B cell (primary cell): ENCODE data around the gene CORO2B. TPM values are rescaled to one million over a fixed set of nuclear protein-coding genes. Genes with fewer than 3 reads are reported as not detected.

Source experiments
- ATAC-seq: fragments of 200-7000 bp; cut with Tn5 transposase; one replicate; pipeline ENCODE4 v1.10.0; 2021; ENCODE audit warnings: low read depth, mild to moderate bottlenecking, moderate number of reproducible peaks, moderate library complexity
- CTCF ChIA-PET: fragments of 350-600 bp; sonication (Branson Sonifier 250); formaldehyde crosslinking; loops from one replicate; lab custom pipeline; 2021; ENCODE audit warnings: antibody characterized with exemption, inconsistent platforms; lab: Charles Lee
- POLR2A ChIA-PET: fragments of 350-600 bp; sonication (Branson Sonifier 250); formaldehyde crosslinking; loops from one replicate; lab custom pipeline; 2021; ENCODE audit warnings: antibody characterized with exemption; lab: Charles Lee
- DNase-seq: peaks from one replicate; pipeline ENCODE4 v3.0.0; 2013
- H2AFZ ChIP-seq: 2 replicates; pipeline ENCODE4 v1.6.1; 2012; ENCODE audit warnings: mild to moderate bottlenecking, low read depth, low read length; ENCODE audit not compliant: insufficient read depth, poor library complexity, severe bottlenecking
- H3K27ac ChIP-seq, 2 donors: 1 replicate in 1 of 2; 2 replicates in 1 of 2; pipeline ENCODE4 v1.5.1; 2012 to 2013; ENCODE audit warnings: low read length in 2 of 2, mild to moderate bottlenecking in 2 of 2, moderate library complexity in 1 of 2
- H3K27me3 ChIP-seq, 4 experiments: fragments of 200-600 bp in 1 of 4; sonication (generic) in 1 of 4; replicated peaks in 1 of 4; 1 replicate in 2 of 4; 2 replicates in 2 of 4; pipeline versions ENCODE4 v1.6.1 to v1.7.0; 2013 to 2016; ENCODE audit warnings: low read length in 3 of 4, mild to moderate bottlenecking in 2 of 4, mixed read lengths in 1 of 4, moderate library complexity in 1 of 4; ENCODE audit not compliant: insufficient read depth in 4 of 4, control insufficient read depth in 3 of 4; ENCODE audit errors: control extremely low read depth in 1 of 4
- H3K36me3 ChIP-seq, 2 experiments: replicated peaks in 1 of 2; 1 replicate in 1 of 2; 2 replicates in 1 of 2; pipeline versions ENCODE4 v1.6.1 to v1.7.1; 2013; ENCODE audit warnings: low read length in 1 of 2; ENCODE audit not compliant: insufficient read depth in 2 of 2, control insufficient read depth in 1 of 2; ENCODE audit errors: control extremely low read depth in 1 of 2, extremely low read depth in 1 of 2
- H3K4me1 ChIP-seq, 2 donors: fragments of 200-600 bp in 1 of 2; sonication (generic) in 1 of 2; 1 replicate in 1 of 2; 2 replicates in 1 of 2; pipeline versions ENCODE4 v1.5.1 to v1.6.1; 2013 to 2017; ENCODE audit warnings: low read length in 2 of 2; ENCODE audit not compliant: control insufficient read depth in 2 of 2, insufficient read depth in 2 of 2
- H3K4me2 ChIP-seq: replicated peaks from 2 replicates; pipeline ENCODE3; 2012; ENCODE audit warnings: mild to moderate bottlenecking, low read depth, low read length; ENCODE audit not compliant: poor library complexity, severe bottlenecking
- H3K4me3 ChIP-seq, 5 experiments: fragments of 200-600 bp in 1 of 5; sonication (generic) in 1 of 5; 1 replicate in 3 of 5; 2 replicates in 2 of 5; pipeline versions ENCODE4 v1.5.1 to v1.7.0; 2011 to 2016; ENCODE audit warnings: low read length in 4 of 5, mild to moderate bottlenecking in 4 of 5, low read depth in 2 of 5, control low read depth in 1 of 5, moderate library complexity in 1 of 5; ENCODE audit not compliant: insufficient read depth in 1 of 5; ENCODE audit errors: control extremely low read depth in 1 of 5, extremely low read depth in 1 of 5
- H3K79me2 ChIP-seq: fragments of 200-600 bp; sonication (generic); one replicate; pipeline ENCODE4 v1.6.0; 2016; ENCODE audit warnings: low read length; ENCODE audit not compliant: control insufficient read depth, insufficient read depth
- H3K9ac ChIP-seq: fragments of 200-600 bp; sonication (generic); 2 replicates; pipeline ENCODE4 v1.6.1; 2017; ENCODE audit warnings: mild to moderate bottlenecking, low read length, moderate library complexity
- H3K9me3 ChIP-seq, 3 donors: one replicate each; pipeline versions ENCODE4 v1.6.1 to v1.7.1; 2013; ENCODE audit warnings: low read length in 2 of 3; ENCODE audit not compliant: control insufficient read depth in 2 of 3, insufficient read depth in 1 of 3; ENCODE audit errors: control extremely low read depth in 1 of 3
- H4K20me1 ChIP-seq: 2 replicates; pipeline ENCODE4 v1.6.0; 2012; ENCODE audit warnings: mild to moderate bottlenecking, low read length; ENCODE audit not compliant: insufficient read depth, control insufficient read depth, poor library complexity, severe bottlenecking
- H3K27ac Mint-ChIP-seq: one replicate; pipeline ENCODE4 v1.8.0; 2021; ENCODE audit warnings: mixed read lengths
- H3K27me3 Mint-ChIP-seq: one replicate; pipeline ENCODE4 v1.8.0; 2021; ENCODE audit warnings: mixed read lengths
- H3K4me1 Mint-ChIP-seq: one replicate; pipeline ENCODE4 v1.8.0; 2021; ENCODE audit warnings: mixed read lengths
- H3K4me3 Mint-ChIP-seq: one replicate; pipeline ENCODE4 v1.8.0; 2021; ENCODE audit warnings: mixed read lengths
- H3K9me3 Mint-ChIP-seq: one replicate; pipeline ENCODE4 v1.8.0; 2022; ENCODE audit warnings: mixed read lengths; ENCODE audit not compliant: insufficient read depth
- CTCF ChIP-seq: fragments of 200-600 bp; IDR thresholded peaks from one replicate; pipeline ENCODE4 v1.8.0; 2022; ENCODE audit warnings: antibody characterized with exemption, mild to moderate bottlenecking
- EZH2 ChIP-seq: IDR thresholded peaks from 2 replicates; pipeline ENCODE4 v1.6.1; 2012; ENCODE audit warnings: borderline replicate concordance, low read depth, mild to moderate bottlenecking, moderate library complexity, low read length; ENCODE audit not compliant: insufficient read depth, poor library complexity, severe bottlenecking
- WGBS: methylation state at CpG from one replicate; pipeline ENCODE4 v1.1.5; 2013; ENCODE audit warnings: missing lambda C conversion rate; ENCODE audit not compliant: insufficient coverage; 5-methylcytosine and 5-hydroxymethylcytosine counted together
- intact Hi-C: fragments of 100-400 bp; cut with micrococcal nuclease; formaldehyde crosslinking; loops from one replicate; pipeline ENCODE4 v1.10.0; 2022
- polyA plus RNA-seq: library from polyadenylated mRNA; depleted of rRNA; stranded (reverse); fragments of >200 nt; gene quantifications from 2 replicates; pipeline ENCODE4 v1.2.3, GENCODE V29; 2012
- total RNA-seq, 2 donors: library from RNA; stranded (reverse); fragments of 120-200 nt in 1 of 2; gene quantifications; 1 replicate in 1 of 2; 2 replicates in 1 of 2; pipeline versions ENCODE4 v1.2.3 to v1.2.4, GENCODE V29; 2013 to 2022

The CORO2B gene
- total and polyA plus RNA-seq, 2 donors (not counting 1 experiment from before 2014, with no cell fraction given): 9.5 to 11.3 TPM

GRCh38 chr15:68687136-68687735 lies 108.4 kb downstream of the CORO2B start:
- H4K20me1 ChIP-seq: no peaks in the 10 kb centered on the region
- H3K4me2 ChIP-seq: no peak overlapping the region
- H3K36me3 ChIP-seq: no peaks in the 10 kb centered on the region
- Mint-ChIP-seq H3K9me3 (no peaks in the 10 kb centered on the region), H3K27ac (no peak overlapping the region), H3K27me3 (peaks cover 8% of the 10 kb centered on the region), H3K4me3 (no peak overlapping the region), H3K4me1 (no peaks in the 10 kb centered on the region)
- H3K4me1 ChIP-seq: no peaks in the 10 kb centered on the region
- 93% methylated on average over 3 of the region's 8 CpGs for WGBS
- H3K27ac ChIP-seq: no peak overlapping the region
- H3K4me3 ChIP-seq: no peak overlapping the region
- DNase-seq (no peak), ATAC-seq (no peak)
- H2AFZ ChIP-seq: no peak overlapping the region
- ChIA-PET CTCF (no interaction called here), POLR2A (no interaction called here)
- no peaks in the 10 kb centered on the region for H3K27me3 ChIP-seq
- H3K79me2 ChIP-seq: no peaks in the 10 kb centered on the region
- TF ChIP-seq EZH2: no peak
- no peak for TF ChIP-seq CTCF
- H3K9ac ChIP-seq: no peak overlapping the region
- H3K9me3 ChIP-seq: no peaks in the 10 kb centered on the region
- intact Hi-C loops: no loop called here

- Histone ChIP-seq H4K20me1 (no peaks in the 10 kb centered on the region), H3K4me2 (no peak overlapping the region), H3K79me2 (no peaks in the 10 kb centered on the region), H3K27me3 (no peaks in the 10 kb centered on the region), H3K9me3 (no peaks in the 10 kb centered on the region), H3K36me3 (no peaks in the 10 kb centered on the region), H3K4me1 (no peaks in the 10 kb centered on the region), H3K27ac (no peak overlapping the region), H2AFZ (no peak overlapping the region), H3K9ac (no peak overlapping the region), H3K4me3 (no peak overlapping the region)
- Mint-ChIP-seq H3K9me3 (no peaks in the 10 kb centered on the region), H3K4me3 (no peak overlapping the region), H3K4me1 (no peaks in the 10 kb centered on the region), H3K27me3 (peaks cover 8% of the 10 kb centered on the region), H3K27ac (no peak overlapping the region)
- DNase-seq (no peak), ATAC-seq (no peak)
- ChIA-PET CTCF (interaction anchor here (3.9 kb wide), 1 partner anchor 18 kb away, joined by 17 read pairs; no protein-coding TSS in a partner anchor), POLR2A (no interaction called here)
- 94% methylated on average over 6 of the region's 6 CpGs for WGBS
- no peak for TF ChIP-seq EZH2
- no peak for TF ChIP-seq CTCF
- intact Hi-C loops: no loop called here
Measured at GRCh38 chr15:68691705-68692104, 112.9 kb downstream of the CORO2B start.
